Loucy (cell line): ENCODE results near the gene MRPS16.
A peak's percentile ranks its signal among the peaks of the same experiment; 100 is the strongest.

Experiments
- H2AFZ ChIP-seq: fragments of 200-600 bp; sonication (generic); 2 replicates; pipeline ENCODE4 v1.6.0; 2016; ENCODE audit warnings: antibody characterized with exemption, mild to moderate bottlenecking, low read length, moderate library complexity
- H3F3A ChIP-seq: fragments of 200-600 bp; 2 replicates; pipeline ENCODE4 v1.6.0; 2016; ENCODE audit warnings: antibody characterized with exemption, low read depth, mild to moderate bottlenecking
- H3K27me3 ChIP-seq: fragments of 200-600 bp; sonication (generic); 2 replicates; pipeline ENCODE4 v1.6.1; 2014; ENCODE audit warnings: low read length, mild to moderate bottlenecking; ENCODE audit not compliant: insufficient read depth, poor library complexity, severe bottlenecking
- H3K36me3 ChIP-seq: fragments of 200-600 bp; sonication (generic); 2 replicates; pipeline ENCODE4 v1.6.1; 2016; ENCODE audit warnings: low read length; ENCODE audit not compliant: insufficient read depth
- H3K4me1 ChIP-seq: fragments of 200-600 bp; sonication (generic); 2 replicates; pipeline ENCODE4 v1.5.1; 2014; ENCODE audit warnings: low read length, mild to moderate bottlenecking; ENCODE audit not compliant: insufficient read depth, poor library complexity, severe bottlenecking
- H3K4me2 ChIP-seq: fragments of 200-600 bp; sonication (generic); 2 replicates; pipeline ENCODE4 v1.6.0; 2014; ENCODE audit warnings: antibody characterized with exemption, low read length, low read depth, mild to moderate bottlenecking; ENCODE audit not compliant: poor library complexity, severe bottlenecking
- H3K4me3 ChIP-seq: fragments of 200-600 bp; sonication (generic); 2 replicates; pipeline ENCODE4 v1.5.1; 2014; ENCODE audit warnings: low read length, mild to moderate bottlenecking, mixed read lengths; ENCODE audit not compliant: poor library complexity, severe bottlenecking
- H3K79me2 ChIP-seq: fragments of 200-600 bp; sonication (generic); 2 replicates; pipeline ENCODE4 v1.6.1; 2014; ENCODE audit warnings: low read length; ENCODE audit not compliant: insufficient read depth
- H3K9ac ChIP-seq: fragments of 200-600 bp; sonication (generic); 2 replicates; pipeline ENCODE4 v1.6.0; 2014; ENCODE audit warnings: mild to moderate bottlenecking, low read depth, low read length, moderate library complexity; ENCODE audit not compliant: poor library complexity, severe bottlenecking
- H3K9me2 ChIP-seq: fragments of 200-600 bp; sonication (generic); replicated peaks from 2 replicates; pipeline ENCODE4 v1.6.1; 2016; ENCODE audit warnings: low read depth, low read length, mixed read lengths
- H3K9me3 ChIP-seq: fragments of 200-600 bp; sonication (generic); 2 replicates; pipeline ENCODE4 v1.6.1; 2014; ENCODE audit warnings: mild to moderate bottlenecking, antibody characterized with exemption, low read length, low read depth; ENCODE audit not compliant: insufficient read depth
- H4K20me1 ChIP-seq: fragments of 200-600 bp; sonication (generic); 2 replicates; pipeline ENCODE4 v1.6.0; 2014; ENCODE audit warnings: antibody characterized with exemption, low read length, mild to moderate bottlenecking; ENCODE audit not compliant: insufficient read depth, poor library complexity, severe bottlenecking
- CTCF ChIP-seq: fragments of 200-600 bp; sonication (generic); conservative IDR thresholded peaks from 2 replicates; pipeline ENCODE4 v1.5.1; 2014; ENCODE audit warnings: mild to moderate bottlenecking, antibody characterized with exemption, low read length
- EZH2phosphoT487 ChIP-seq: fragments of 200-600 bp; IDR thresholded peaks from 2 replicates; pipeline ENCODE4 v1.6.1; 2018; ENCODE audit warnings: antibody characterized with exemption, mild to moderate bottlenecking, moderate library complexity, borderline replicate concordance

The MRPS16 gene

GRCh38 chr10:73264423-73264822, 12.0 kb upstream of the MRPS16 start:
- H3K27me3 ChIP-seq: no peaks in the 10 kb centered on the region

GRCh38 chr10:73263693-73264347, 11.4 kb upstream of the MRPS16 start:
- TF ChIP-seq CTCF (peak; percentile 80), EZH2phosphoT487 (no peak)
- Histone ChIP-seq H3F3A (no peaks in the 10 kb centered on the region), H3K79me2 (no peaks in the 10 kb centered on the region), H3K36me3 (no peaks in the 10 kb centered on the region), H2AFZ (peak overlapping the region; percentile 57; the same call in 1 of the 2 replicates), H3K4me1 (no peaks in the 10 kb centered on the region), H3K4me2 (peak overlapping the region; percentile 27), H3K9me2 (no peaks in the 10 kb centered on the region), H3K27me3 (no peaks in the 10 kb centered on the region), H3K9ac (peak overlapping the region; percentile 12), H3K4me3 (no peak overlapping the region), H3K9me3 (no peaks in the 10 kb centered on the region), H4K20me1 (no peaks in the 10 kb centered on the region)

More at GRCh38 chr10:73264423-73264822, 12.0 kb upstream of the MRPS16 start:
- Histone ChIP-seq H3K4me1 (no peaks in the 10 kb centered on the region), H2AFZ (peak overlapping the region; percentile 63; the same call in 1 of the 2 replicates), H3K9me3 (no peaks in the 10 kb centered on the region), H3K79me2 (no peaks in the 10 kb centered on the region), H3K4me2 (no peak overlapping the region), H3F3A (no peaks in the 10 kb centered on the region), H3K9me2 (no peaks in the 10 kb centered on the region), H3K4me3 (no peak overlapping the region), H3K9ac (no peak overlapping the region), H3K36me3 (no peaks in the 10 kb centered on the region), H4K20me1 (no peaks in the 10 kb centered on the region)
- TF ChIP-seq CTCF (no peak), EZH2phosphoT487 (no peak)

GRCh38 chr10:73262880-73263555, 10.6 kb upstream of the MRPS16 start:
- Histone ChIP-seq H3K36me3 (no peaks in the 10 kb centered on the region), H2AFZ (peak overlapping the region; percentile 42; the same call in 1 of the 2 replicates), H3F3A (no peaks in the 10 kb centered on the region), H3K9ac (no peak overlapping the region), H3K27me3 (no peaks in the 10 kb centered on the region), H3K4me3 (no peak overlapping the region), H3K4me1 (no peaks in the 10 kb centered on the region), H3K4me2 (no peak overlapping the region), H3K9me3 (no peaks in the 10 kb centered on the region), H4K20me1 (no peaks in the 10 kb centered on the region), H3K79me2 (no peaks in the 10 kb centered on the region), H3K9me2 (no peaks in the 10 kb centered on the region)
- no peak for TF ChIP-seq CTCF
- TF ChIP-seq EZH2phosphoT487: no peak
